DOHH2 (cell line): ENCODE measurements around the gene PIR.

Experiments
- CTCF ChIP-seq: fragments of 200-600 bp; sonication (generic); IDR thresholded peaks from one replicate; pipeline ENCODE4 v1.5.1; 2014; ENCODE audit warnings: antibody characterized with exemption, mild to moderate bottlenecking, low read depth, low read length; ENCODE audit not compliant: poor library complexity, severe bottlenecking
- EZH2phosphoT487 ChIP-seq: fragments of 200-600 bp; sonication (generic); IDR thresholded peaks from 2 replicates; pipeline ENCODE4 v1.6.1; 2017; ENCODE audit warnings: borderline replicate concordance, mild to moderate bottlenecking, antibody characterized with exemption, low read length, moderate library complexity, mixed read lengths

- no peak for TF ChIP-seq CTCF
- no peak for TF ChIP-seq EZH2phosphoT487
These were observed 19.1 kb downstream of the PIR start for GRCh38 chrX:15474028-15474427.
